ENCODE results near the gene EPB41L4B. TPM values are rescaled to one million over a fixed set of nuclear protein-coding genes. Genes with fewer than 3 reads are reported as not detected.

EPB41L4B gene
- total and polyA plus RNA-seq, 2 donors from 2014 or later = 6.5 to 7.7 TPM

GRCh38 chr9:109256336-109256735 is 64.5 kb downstream of the EPB41L4B start:
- TF ChIP-seq, protein P1, sequence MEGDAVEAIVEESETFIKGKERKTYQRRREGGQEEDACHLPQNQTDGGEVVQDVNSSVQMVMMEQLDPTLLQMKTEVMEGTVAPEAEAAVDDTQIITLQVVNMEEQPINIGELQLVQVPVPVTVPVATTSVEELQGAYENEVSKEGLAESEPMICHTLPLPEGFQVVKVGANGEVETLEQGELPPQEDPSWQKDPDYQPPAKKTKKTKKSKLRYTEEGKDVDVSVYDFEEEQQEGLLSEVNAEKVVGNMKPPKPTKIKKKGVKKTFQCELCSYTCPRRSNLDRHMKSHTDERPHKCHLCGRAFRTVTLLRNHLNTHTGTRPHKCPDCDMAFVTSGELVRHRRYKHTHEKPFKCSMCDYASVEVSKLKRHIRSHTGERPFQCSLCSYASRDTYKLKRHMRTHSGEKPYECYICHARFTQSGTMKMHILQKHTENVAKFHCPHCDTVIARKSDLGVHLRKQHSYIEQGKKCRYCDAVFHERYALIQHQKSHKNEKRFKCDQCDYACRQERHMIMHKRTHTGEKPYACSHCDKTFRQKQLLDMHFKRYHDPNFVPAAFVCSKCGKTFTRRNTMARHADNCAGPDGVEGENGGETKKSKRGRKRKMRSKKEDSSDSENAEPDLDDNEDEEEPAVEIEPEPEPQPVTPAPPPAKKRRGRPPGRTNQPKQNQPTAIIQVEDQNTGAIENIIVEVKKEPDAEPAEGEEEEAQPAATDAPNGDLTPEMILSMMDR (IDR thresholded peaks at IDR 0.05; ENCODE audit: borderline replicate concordance, extremely low read depth, insufficient read depth) = no peak
- DNase-seq (no peak), FAIRE-seq (no peak)
- Histone ChIP-seq H3K27ac (ENCODE audit: low read depth in 2 of 2, low read length in 2 of 2) (no peak overlapping the region), H3K9ac (ENCODE audit: low read length in 3 of 3) (no peak overlapping the region), H3K4me1 (ENCODE audit: control insufficient read depth in 2 of 3, insufficient read depth in 2 of 3, low read depth in 1 of 3, low read length in 3 of 3) (no peaks in the 10 kb centered on the region), H3K36me3 (ENCODE audit: control insufficient read depth in 2 of 3, insufficient read depth in 3 of 3, low read length in 3 of 3) (no peaks in the 10 kb centered on the region), H3K27me3 (ENCODE audit: control insufficient read depth, insufficient read depth, low read length) (no peaks in the 10 kb centered on the region), H3K9me3 (ENCODE audit: control insufficient read depth in 2 of 3, insufficient read depth in 1 of 3, low read length in 3 of 3) (no peaks in the 10 kb centered on the region), H3K4me3 (ENCODE audit: low read length in 3 of 3) (no peak overlapping the region)
- intact Hi-C loops (cut with DNase I) = no loop called here

DNA sequence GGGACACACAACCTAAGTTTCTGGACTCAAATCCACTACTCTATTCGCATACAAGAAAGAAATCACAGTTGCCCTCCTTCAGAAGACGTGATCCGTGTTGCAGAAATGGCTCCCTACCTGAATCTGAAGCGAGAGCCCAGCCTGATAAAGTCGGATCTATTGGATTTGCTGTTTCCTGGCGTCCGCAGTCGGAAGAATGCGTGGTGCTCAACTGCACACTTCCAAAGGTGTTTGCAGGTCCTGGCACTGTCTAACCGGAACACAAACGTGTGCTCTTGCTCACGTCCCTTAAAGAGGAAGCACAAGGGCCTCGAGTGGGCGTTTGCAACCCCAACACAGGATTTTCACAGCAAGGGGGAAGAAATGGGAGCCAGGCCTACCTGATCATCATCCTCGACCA is 65.5 kb downstream of the EPB41L4B start:
- no peak for DNase-seq
- no peak overlapping the region for H3K27ac ChIP-seq (ENCODE audit: low read depth in 2 of 2, low read length in 2 of 2)
- no peak for FAIRE-seq
- no peaks in the 10 kb centered on the region for H3K9me3 ChIP-seq (ENCODE audit: control insufficient read depth in 2 of 3, insufficient read depth in 1 of 3, low read length in 3 of 3)
- no peaks in the 10 kb centered on the region for H3K36me3 ChIP-seq (ENCODE audit: control insufficient read depth in 2 of 3, insufficient read depth in 3 of 3, low read length in 3 of 3)
- intact Hi-C loops (cut with DNase I) = no loop called here
- no peak overlapping the region for H3K9ac ChIP-seq (ENCODE audit: low read length in 3 of 3)
- TF ChIP-seq, protein P1 (IDR thresholded peaks at IDR 0.05; ENCODE audit: borderline replicate concordance, extremely low read depth, insufficient read depth) = no peak
- no peak overlapping the region for H3K4me3 ChIP-seq (ENCODE audit: low read length in 3 of 3)
- H3K4me1 ChIP-seq (ENCODE audit: control insufficient read depth in 2 of 3, insufficient read depth in 2 of 3, low read depth in 1 of 3, low read length in 3 of 3) = no peaks in the 10 kb centered on the region
- H3K27me3 ChIP-seq (ENCODE audit: control insufficient read depth, insufficient read depth, low read length) = no peaks in the 10 kb centered on the region

DNA sequence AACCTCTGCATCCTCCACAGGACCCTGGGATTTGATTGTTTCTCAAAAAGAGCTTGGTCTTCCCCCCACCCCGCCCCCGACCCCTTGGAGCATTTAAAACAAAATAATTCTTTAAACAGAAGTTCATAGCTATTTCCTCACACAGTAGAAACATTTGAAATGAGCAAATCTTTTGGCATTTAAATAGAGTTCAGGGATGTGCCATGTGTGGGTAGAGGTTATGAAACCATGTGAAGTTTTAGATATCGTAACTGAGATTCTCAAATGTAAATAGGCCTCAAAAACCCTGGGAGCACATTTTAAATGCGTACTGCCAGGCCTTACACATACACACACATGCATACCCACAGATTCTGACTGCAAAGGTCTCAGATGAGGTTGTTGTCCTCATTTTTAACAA is 66.5 kb downstream of the EPB41L4B start:
- Histone ChIP-seq H3K9ac (ENCODE audit: low read length in 3 of 3) (no peak overlapping the region), H3K4me1 (ENCODE audit: control insufficient read depth in 2 of 3, insufficient read depth in 2 of 3, low read depth in 1 of 3, low read length in 3 of 3) (no peaks in the 10 kb centered on the region), H3K36me3 (ENCODE audit: control insufficient read depth in 2 of 3, insufficient read depth in 3 of 3, low read length in 3 of 3) (no peaks in the 10 kb centered on the region), H3K27ac (ENCODE audit: low read depth in 2 of 2, low read length in 2 of 2) (no peak overlapping the region), H3K27me3 (ENCODE audit: control insufficient read depth, insufficient read depth, low read length) (no peaks in the 10 kb centered on the region), H3K9me3 (ENCODE audit: control insufficient read depth in 2 of 3, insufficient read depth in 1 of 3, low read length in 3 of 3) (no peaks in the 10 kb centered on the region), H3K4me3 (ENCODE audit: low read length in 3 of 3) (no peak overlapping the region)
- TF ChIP-seq, protein P1 (IDR thresholded peaks at IDR 0.05; ENCODE audit: borderline replicate concordance, extremely low read depth, insufficient read depth) = no peak
- DNase-seq (no peak), FAIRE-seq (no peak)
- intact Hi-C loops (cut with DNase I) = no loop called here

GRCh38 chr9:109253637-109254284 is 67.1 kb downstream of the EPB41L4B start:
- H3K27me3 ChIP-seq (ENCODE audit: control insufficient read depth, insufficient read depth, low read length) = no peaks in the 10 kb centered on the region
- no peak for DNase-seq
- no peaks in the 10 kb centered on the region for H3K4me1 ChIP-seq (ENCODE audit: control insufficient read depth in 2 of 3, insufficient read depth in 2 of 3, low read depth in 1 of 3, low read length in 3 of 3)
- TF ChIP-seq, protein P1 (IDR thresholded peaks at IDR 0.05; ENCODE audit: borderline replicate concordance, extremely low read depth, insufficient read depth) = no peak
- no peak overlapping the region for H3K4me3 ChIP-seq (ENCODE audit: low read length in 3 of 3)
- H3K9me3 ChIP-seq (ENCODE audit: control insufficient read depth in 2 of 3, insufficient read depth in 1 of 3, low read length in 3 of 3) = no peaks in the 10 kb centered on the region
- no peak for FAIRE-seq
- no peak overlapping the region for H3K27ac ChIP-seq (ENCODE audit: low read depth in 2 of 2, low read length in 2 of 2)
- intact Hi-C loops (cut with DNase I) = no loop called here
- H3K9ac ChIP-seq (ENCODE audit: low read length in 3 of 3) = no peak overlapping the region
- H3K36me3 ChIP-seq (ENCODE audit: control insufficient read depth in 2 of 3, insufficient read depth in 3 of 3, low read length in 3 of 3) = no peaks in the 10 kb centered on the region

All from kidney (tissue), 14 donors.